SU-DHL-6 (cell line): ENCODE results near the gene FUOM.

ENCODE experiments used
- H2AFZ ChIP-seq: fragments of 200-600 bp; sonication (generic); 2 replicates; pipeline ENCODE4 v1.6.1; 2014; ENCODE audit warnings: low read depth, mild to moderate bottlenecking, moderate library complexity, mixed read lengths, antibody characterized with exemption, low read length; ENCODE audit not compliant: severe bottlenecking
- H3F3A ChIP-seq: fragments of 200-600 bp; shearing (Covaris generic); 2 replicates; pipeline ENCODE4 v1.6.0; 2016; ENCODE audit warnings: antibody characterized with exemption, mild to moderate bottlenecking; ENCODE audit not compliant: insufficient read depth
- H3K27ac ChIP-seq: fragments of 200-600 bp; sonication (generic); 2 replicates; pipeline ENCODE4 v1.5.1; 2016; ENCODE audit warnings: low read depth, mild to moderate bottlenecking, low read length, moderate library complexity, mixed read lengths
- H3K27me3 ChIP-seq: fragments of 200-600 bp; sonication (generic), shearing (Covaris generic); 2 replicates; pipeline ENCODE4 v1.6.0; 2014; ENCODE audit warnings: mild to moderate bottlenecking, low read length
- H3K36me3 ChIP-seq: fragments of 200-600 bp; sonication (generic); 2 replicates; pipeline ENCODE4 v1.6.1; 2014; ENCODE audit warnings: mild to moderate bottlenecking, low read length, mixed read lengths
- H3K4me2 ChIP-seq: fragments of 300-600, 200-600 bp; shearing (Covaris generic), sonication (generic); 2 replicates; pipeline ENCODE4 v1.6.0; 2014; ENCODE audit warnings: low read length, low read depth, mild to moderate bottlenecking; ENCODE audit not compliant: poor library complexity, severe bottlenecking
- H3K4me3 ChIP-seq: fragments of 200-600 bp; sonication (generic); 2 replicates; pipeline ENCODE4 v1.5.1; 2014; ENCODE audit warnings: antibody characterized with exemption, low read length, mild to moderate bottlenecking, mixed read lengths; ENCODE audit not compliant: insufficient read depth, poor library complexity, severe bottlenecking
- H3K79me2 ChIP-seq: fragments of 200-600 bp; sonication (generic); 2 replicates; pipeline ENCODE4 v1.6.1; 2014; ENCODE audit warnings: mild to moderate bottlenecking, low read length, moderate library complexity; ENCODE audit not compliant: insufficient read depth
- H3K9ac ChIP-seq: fragments of 200-600 bp; sonication (generic); 2 replicates; pipeline ENCODE4 v1.7.0; 2014; ENCODE audit warnings: mild to moderate bottlenecking, low read length
- H3K9me2 ChIP-seq: fragments of 200-600 bp; sonication (generic); replicated peaks from 2 replicates; pipeline ENCODE4 v1.6.1; 2014; ENCODE audit warnings: low read length; ENCODE audit not compliant: insufficient read depth
- H3K9me3 ChIP-seq: fragments of 200-600 bp; sonication (generic); 2 replicates; pipeline ENCODE4 v1.6.1; 2014; ENCODE audit warnings: low read length, mixed read lengths; ENCODE audit not compliant: insufficient read depth
- H4K20me1 ChIP-seq: fragments of 200-600 bp; sonication (generic); 2 replicates; pipeline ENCODE4 v1.6.1; 2014; ENCODE audit warnings: low read depth, mild to moderate bottlenecking, antibody characterized with exemption, low read length, moderate library complexity, mixed read lengths
- CTCF ChIP-seq: fragments of 200-600 bp; sonication (generic); IDR thresholded peaks from one replicate; pipeline ENCODE4 v1.5.1; 2017; ENCODE audit warnings: antibody characterized with exemption, mild to moderate bottlenecking, low read length, moderate library complexity; ENCODE audit not compliant: insufficient read depth, poor library complexity, severe bottlenecking
- EZH2phosphoT487 ChIP-seq: fragments of 200-600 bp; sonication (generic), shearing (Covaris generic); conservative IDR thresholded peaks from 2 replicates; pipeline ENCODE4 v1.6.1; 2018; ENCODE audit warnings: mild to moderate bottlenecking, antibody characterized with exemption, low read length, moderate library complexity, mixed read lengths

Gene FUOM

GRCh38 chr10:133361773-133362441 is 4.1 kb upstream of the FUOM start:
- Histone ChIP-seq H3K4me2 (no peak overlapping the region), H3K9me2 (no peaks in the 10 kb centered on the region), H2AFZ (no peak overlapping the region), H3K79me2 (no peaks in the 10 kb centered on the region), H3K4me3 (no peak overlapping the region), H3K36me3 (no peaks in the 10 kb centered on the region), H3K9me3 (no peaks in the 10 kb centered on the region), H3F3A (no peaks in the 10 kb centered on the region), H4K20me1 (no peaks in the 10 kb centered on the region), H3K27ac (no peak overlapping the region), H3K9ac (no peak overlapping the region), H3K27me3 (no peaks in the 10 kb centered on the region)
- no peak for TF ChIP-seq CTCF
- TF ChIP-seq EZH2phosphoT487, result no peak

GRCh38 chr10:133361227-133361626 is 3.4 kb upstream of the FUOM start:
- no peaks in the 10 kb centered on the region for H3K9me2 ChIP-seq
- no peak overlapping the region for H3K27ac ChIP-seq
- no peaks in the 10 kb centered on the region for H3K36me3 ChIP-seq
- TF ChIP-seq CTCF, result no peak
- H3K79me2 ChIP-seq, result no peaks in the 10 kb centered on the region
- no peak overlapping the region for H3K9ac ChIP-seq
- no peaks in the 10 kb centered on the region for H3F3A ChIP-seq
- no peaks in the 10 kb centered on the region for H3K9me3 ChIP-seq
- no peak overlapping the region for H3K4me2 ChIP-seq
- H3K27me3 ChIP-seq, result no peaks in the 10 kb centered on the region
- no peaks in the 10 kb centered on the region for H4K20me1 ChIP-seq
- H3K4me3 ChIP-seq, result no peak overlapping the region
- H2AFZ ChIP-seq, result no peak overlapping the region

GRCh38 chr10:133359972-133360610 is 2.3 kb upstream of the FUOM start:
- Histone ChIP-seq H4K20me1 (no peaks in the 10 kb centered on the region), H3K79me2 (no peaks in the 10 kb centered on the region), H3K9me2 (no peaks in the 10 kb centered on the region), H3F3A (no peaks in the 10 kb centered on the region), H3K27me3 (no peaks in the 10 kb centered on the region), H3K27ac (no peak overlapping the region), H2AFZ (no peak overlapping the region), H3K36me3 (no peaks in the 10 kb centered on the region), H3K9me3 (no peaks in the 10 kb centered on the region), H3K9ac (no peak overlapping the region), H3K4me2 (no peak overlapping the region), H3K4me3 (no peak overlapping the region)
- TF ChIP-seq EZH2phosphoT487, result no peak
- no peak for TF ChIP-seq CTCF
